RKO (cell line): ENCODE results near the gene ALK.
A peak's percentile ranks its signal among the peaks of the same experiment; 100 is the strongest.
"Not testable (repeated sequence)": the region's sequence is repeated elsewhere in the genome, so short reads cannot be mapped to it uniquely, and the experiment has no call there.

Source experiments
- DNase-seq: peaks from one replicate; pipeline ENCODE4 v3.0.0-alpha.2; 2016; ENCODE audit warnings: low spot score

Gene ALK

GRCh38 chr2:29246383-29247300 is 674.7 kb downstream of the ALK start:
- no peak for DNase-seq

DNA sequence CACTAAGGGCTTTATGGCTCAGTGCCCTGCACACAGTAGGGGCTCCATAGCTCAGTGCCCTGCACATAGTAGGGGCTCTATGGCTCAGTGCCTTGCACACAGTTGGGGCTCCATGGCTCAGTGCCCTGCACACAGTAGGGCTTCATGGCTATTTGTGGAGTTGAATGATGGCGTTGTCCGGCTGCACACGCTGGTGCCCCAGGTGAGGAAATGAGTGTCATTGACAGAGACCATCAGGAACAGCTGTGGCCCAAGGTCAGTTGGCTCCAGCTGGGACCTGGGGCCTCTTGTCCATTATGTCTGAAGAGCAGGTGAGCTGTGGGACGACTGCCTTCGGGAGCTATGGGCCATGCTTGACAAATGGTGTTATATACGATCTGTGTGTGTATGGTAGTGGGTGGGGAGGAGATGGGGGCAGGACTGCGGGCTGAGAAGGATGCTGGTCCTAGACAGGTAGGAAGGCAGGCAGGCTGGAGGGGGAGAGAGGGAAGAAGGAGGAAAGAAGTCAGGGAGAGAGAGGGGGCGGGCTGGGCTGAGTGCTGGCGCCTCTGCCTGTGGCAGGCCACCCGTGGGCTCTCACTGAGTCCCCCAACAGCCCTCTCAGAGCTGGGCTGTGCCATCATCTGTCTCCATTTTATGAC is 675.5 kb downstream of the ALK start:
- no peak for DNase-seq

GRCh38 chr2:29245035-29245741 is 676.2 kb downstream of the ALK start:
- not testable (repeated sequence) for DNase-seq

DNA sequence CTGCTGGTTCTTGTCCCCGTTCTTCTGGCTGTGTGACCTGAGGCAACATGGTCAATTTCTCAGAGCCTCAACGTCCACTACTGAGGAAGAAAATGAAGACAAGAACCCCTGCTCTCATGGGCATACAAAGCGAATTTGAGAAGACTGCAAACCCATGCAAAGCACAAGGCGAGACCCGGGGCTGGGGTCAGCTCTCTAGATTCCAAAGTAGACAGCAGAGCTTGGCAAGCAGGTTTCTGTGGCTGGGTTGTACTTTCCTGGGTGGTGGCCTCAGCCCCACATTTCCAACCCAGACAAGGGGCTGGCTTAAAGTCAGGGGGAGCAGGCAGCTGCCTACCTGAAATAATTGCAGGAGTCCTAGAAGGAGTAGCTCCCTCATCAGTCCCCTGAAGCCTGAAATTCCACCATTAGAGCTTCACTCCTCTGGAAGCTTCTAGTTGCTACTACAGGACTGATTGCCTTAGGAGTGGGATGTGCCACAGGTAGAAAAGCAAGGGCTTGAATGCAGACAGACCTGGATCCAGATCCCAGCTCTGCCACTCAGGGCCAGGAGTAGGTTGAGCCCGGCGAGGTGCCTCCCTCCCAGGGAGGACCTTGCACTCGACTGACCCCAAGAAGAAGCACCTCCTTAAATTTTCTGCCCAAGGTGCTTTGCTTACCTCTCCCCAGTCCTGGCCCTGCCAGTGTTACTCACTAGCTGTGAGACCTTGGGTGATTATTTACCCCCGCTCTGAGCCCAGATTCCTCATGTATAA is 678.6 kb downstream of the ALK start:
- no peak for DNase-seq

DNA sequence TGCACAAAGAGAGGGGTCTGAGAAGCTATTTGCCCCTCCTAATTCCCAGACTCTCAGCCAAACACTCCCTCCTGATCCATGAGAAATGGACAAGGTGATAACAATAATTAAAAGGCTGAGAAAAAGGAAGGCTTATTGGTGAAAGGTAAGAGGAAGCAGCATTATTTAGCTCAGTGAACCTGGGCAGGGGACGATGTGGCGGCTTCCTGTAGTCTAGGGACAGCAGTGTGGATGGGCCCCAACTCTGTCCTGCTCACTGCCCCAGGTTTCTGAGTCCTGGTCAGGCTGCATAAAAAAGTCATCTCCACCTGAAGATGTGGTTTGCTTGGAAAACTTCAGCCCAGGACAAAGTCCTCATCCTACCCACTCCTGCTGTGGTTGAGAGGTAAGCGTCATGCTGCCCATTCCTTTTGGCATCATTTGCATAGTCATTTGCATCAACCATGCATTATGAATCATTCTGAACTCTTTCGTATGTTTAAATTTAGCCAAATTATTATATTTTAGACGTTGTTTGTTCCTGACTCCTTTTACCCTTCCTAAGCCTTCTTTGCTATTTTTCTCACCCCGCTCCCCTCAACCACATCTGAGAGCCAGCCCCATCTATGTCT is 679.3 kb downstream of the ALK start:
- no peak for DNase-seq

- DNase-seq: no peak
Observed at GRCh38 chr2:29241341-29241740, 680.0 kb downstream of the ALK start.

- no peak for DNase-seq
Observed at GRCh38 chr2:29240601-29241000, 680.8 kb downstream of the ALK start.

DNA sequence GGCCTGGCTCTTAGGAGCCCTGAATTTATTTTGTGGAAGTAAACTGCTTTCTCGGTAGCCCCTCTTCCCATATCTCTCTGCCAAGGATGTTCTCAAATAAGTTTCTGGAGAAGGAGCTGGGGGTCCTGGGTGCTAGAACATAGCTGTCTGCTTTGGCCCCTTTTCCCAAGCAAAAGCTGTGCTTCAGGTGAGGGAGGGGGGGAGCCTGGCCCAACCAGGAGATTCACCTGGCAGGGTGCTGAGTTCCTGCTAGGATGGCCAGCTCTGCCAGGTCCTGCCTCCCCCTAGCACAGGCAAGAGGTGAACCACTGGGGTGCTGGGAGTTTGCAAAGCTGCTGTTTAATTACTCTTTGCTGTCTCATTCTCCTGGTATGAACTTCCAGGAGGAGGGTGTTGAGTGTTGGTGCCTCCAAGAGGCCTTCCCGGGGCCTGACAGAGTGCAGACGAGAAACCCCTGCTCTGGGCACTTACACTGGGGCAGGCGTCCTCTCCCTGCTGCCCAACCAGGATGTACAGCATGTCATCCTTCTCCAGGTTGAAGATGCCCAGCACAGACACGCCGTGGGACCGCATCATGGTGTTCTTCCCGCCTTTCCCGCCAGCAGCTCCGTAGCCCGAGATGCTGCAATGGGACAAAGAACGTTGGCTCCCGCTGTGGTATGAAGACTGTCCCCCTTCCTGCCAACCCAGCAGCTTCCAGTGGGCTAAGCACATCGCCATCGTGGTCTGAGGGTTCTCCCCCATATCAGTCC is 682.0 kb downstream of the ALK start:
- no peak for DNase-seq

- DNase-seq: peak; percentile 41
Observed at GRCh38 chr2:29238497-29238896, 682.9 kb downstream of the ALK start.

- no peak for DNase-seq
Observed at GRCh38 chr2:29236074-29236473, 685.3 kb downstream of the ALK start.

GRCh38 chr2:29235411-29235810 is 686.0 kb downstream of the ALK start:
- no peak for DNase-seq

GRCh38 chr2:29233428-29233827 is 688.0 kb downstream of the ALK start:
- DNase-seq: no peak

- no peak for DNase-seq
Observed at GRCh38 chr2:29232041-29232440, 689.3 kb downstream of the ALK start.

DNA sequence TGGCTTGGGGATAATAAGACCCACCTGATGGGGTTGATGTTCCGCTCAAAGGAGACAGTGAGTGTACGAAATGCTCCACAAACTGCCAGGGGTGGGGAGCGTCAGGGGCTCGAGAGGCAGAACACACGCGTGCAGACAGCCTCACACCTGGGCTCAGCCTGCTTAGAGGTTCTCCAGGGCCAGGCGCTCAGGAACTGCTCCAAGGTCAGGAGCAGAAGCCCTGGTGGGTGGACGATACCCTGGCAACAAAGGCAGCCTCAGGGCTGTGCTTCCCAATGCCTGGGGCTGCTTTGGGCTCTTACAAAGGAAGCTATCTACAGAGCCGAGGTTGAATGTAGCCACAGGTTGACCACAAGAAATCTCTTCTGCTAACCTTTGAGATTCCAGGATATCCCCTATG is 691.7 kb downstream of the ALK start:
- no peak for DNase-seq

DNA sequence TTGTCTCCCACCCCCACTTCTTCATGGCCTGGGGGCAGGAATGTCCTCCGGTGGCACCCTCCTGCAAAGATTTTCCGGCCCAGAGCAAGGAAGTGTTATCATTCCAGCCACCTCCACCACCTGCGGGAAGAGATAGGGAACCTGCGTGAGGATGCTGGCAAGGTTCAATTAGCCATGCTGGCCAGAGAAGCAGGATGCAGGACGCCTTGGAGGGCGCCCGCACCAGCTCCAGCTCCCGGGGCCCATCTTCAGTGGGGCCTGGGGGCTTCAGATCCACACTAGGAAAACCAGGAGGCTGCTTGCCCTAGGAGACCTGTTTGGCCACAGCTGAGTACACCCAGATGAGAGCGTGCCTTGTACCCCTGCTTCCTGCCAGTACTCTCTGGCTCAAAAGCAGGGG is 692.4 kb downstream of the ALK start:
- no peak for DNase-seq

DNA sequence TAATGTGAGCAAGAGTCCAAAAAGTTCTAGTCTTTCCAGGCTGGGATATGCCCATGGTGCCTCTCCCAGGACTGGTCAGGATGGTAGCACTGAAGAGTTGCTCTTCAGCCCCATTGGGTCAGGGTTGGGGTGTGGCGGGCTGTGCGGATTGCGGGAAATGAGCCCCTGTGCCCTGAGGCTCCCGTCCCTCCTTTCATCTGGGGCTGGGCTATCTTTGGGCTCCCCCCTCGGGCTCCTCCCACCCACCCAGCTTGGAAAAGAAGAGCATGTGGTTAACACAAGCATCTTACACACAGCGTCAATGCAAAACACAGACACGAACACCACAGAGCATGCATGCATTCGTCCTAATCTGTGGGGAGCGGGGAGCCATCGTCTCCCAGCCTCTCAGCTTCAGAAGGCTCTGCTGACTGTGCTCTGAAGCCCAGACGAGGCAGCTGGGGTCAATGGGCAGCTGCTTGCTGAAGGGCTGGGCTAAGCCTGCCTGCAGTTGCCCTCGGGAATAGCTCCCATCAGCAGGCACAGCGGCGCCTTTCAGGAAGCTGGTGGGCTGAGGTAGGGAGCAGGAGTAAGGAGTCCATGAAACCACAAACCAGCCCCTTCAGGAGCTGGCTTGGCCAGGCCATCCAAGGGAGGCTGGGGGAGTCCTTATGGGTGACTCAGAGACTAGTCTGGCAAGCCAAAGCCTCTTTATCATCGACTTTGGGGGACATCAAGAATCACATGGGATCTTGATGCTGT is 693.3 kb downstream of the ALK start:
- DNase-seq: no peak

- DNase-seq: no peak
Observed at GRCh38 chr2:29226808-29227207, 694.6 kb downstream of the ALK start.

- no peak for DNase-seq
Observed at GRCh38 chr2:29226375-29226774, 695.0 kb downstream of the ALK start.

- no peak for DNase-seq
Observed at GRCh38 chr2:29225814-29226213, 695.6 kb downstream of the ALK start.
